ENCODE data around the gene ZNF385D. TPM values are rescaled to one million over a fixed set of nuclear protein-coding genes. Genes with fewer than 3 reads are reported as not detected.

ZNF385D gene, protein sequence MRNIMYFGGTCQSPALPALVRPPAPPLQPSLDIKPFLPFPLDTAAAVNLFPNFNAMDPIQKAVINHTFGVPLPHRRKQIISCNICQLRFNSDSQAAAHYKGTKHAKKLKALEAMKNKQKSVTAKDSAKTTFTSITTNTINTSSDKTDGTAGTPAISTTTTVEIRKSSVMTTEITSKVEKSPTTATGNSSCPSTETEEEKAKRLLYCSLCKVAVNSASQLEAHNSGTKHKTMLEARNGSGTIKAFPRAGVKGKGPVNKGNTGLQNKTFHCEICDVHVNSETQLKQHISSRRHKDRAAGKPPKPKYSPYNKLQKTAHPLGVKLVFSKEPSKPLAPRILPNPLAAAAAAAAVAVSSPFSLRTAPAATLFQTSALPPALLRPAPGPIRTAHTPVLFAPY
- total RNA-seq: 0.76 and 0.86 TPM in 2 replicates

DNA sequence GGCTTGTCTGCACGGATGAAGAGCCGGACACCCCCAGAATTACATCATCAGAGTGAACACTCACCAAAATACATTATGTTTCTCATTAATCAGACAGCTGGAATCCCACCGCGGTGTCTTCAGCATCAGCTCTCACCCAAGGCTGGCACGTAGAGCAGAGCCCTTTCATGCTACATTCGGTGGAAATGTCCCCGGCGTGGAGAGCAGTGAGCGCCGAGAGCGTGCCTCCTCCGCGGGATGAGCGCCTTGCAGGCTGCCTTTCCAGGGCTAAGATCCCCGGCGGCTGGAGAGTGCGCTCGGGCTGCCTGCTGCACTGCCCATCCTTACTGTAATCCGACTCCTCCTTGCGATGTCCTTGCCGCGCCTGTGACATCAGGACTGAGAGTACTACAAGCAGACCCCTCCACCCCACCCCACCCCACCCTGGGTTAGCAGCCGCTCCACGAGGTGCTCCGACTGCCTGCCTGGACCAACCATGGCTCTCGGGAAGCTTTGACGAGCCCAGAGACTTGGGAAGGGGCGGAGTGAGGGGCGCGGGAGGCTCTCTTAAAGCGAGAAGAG is at the start of gene ZNF385D:
ZNF385D (minus strand) TSS at position 380 of the 561 bp plus-strand sequence; CDS start at position 86, 294 bp downstream.

Data from dermis lymphatic vessel endothelial cell (primary cell).